Osteocyte (in vitro differentiated cells): ENCODE data around the gene GRHPR. TPM values are rescaled to one million over a fixed set of nuclear protein-coding genes. Genes with fewer than 3 reads are reported as not detected.
A peak's percentile ranks its signal among the peaks of the same experiment; 100 is the strongest.

ENCODE experiments used
- DNase-seq: peaks from one replicate; pipeline ENCODE4 v3.0.0; 2021; ENCODE audit warnings: mixed read lengths; ENCODE audit not compliant: unreplicated experiment; ENCODE audit errors: extremely low spot score
- H3K27ac Mint-ChIP-seq: one replicate; pipeline ENCODE4 v1.8.0; 2021; ENCODE audit warnings: mild to moderate bottlenecking, mixed read lengths; ENCODE audit not compliant: unreplicated experiment
- H3K27me3 Mint-ChIP-seq: one replicate; pipeline ENCODE4 v1.8.0; 2021; ENCODE audit warnings: mixed read lengths; ENCODE audit not compliant: unreplicated experiment
- H3K36me3 Mint-ChIP-seq: one replicate; pipeline ENCODE4 v1.8.0; 2021; ENCODE audit warnings: mixed read lengths; ENCODE audit not compliant: unreplicated experiment
- H3K4me1 Mint-ChIP-seq: one replicate; pipeline ENCODE4 v1.8.0; 2021; ENCODE audit warnings: mixed read lengths; ENCODE audit not compliant: unreplicated experiment
- H3K4me3 Mint-ChIP-seq: one replicate; pipeline ENCODE4 v1.8.0; 2021; ENCODE audit warnings: mild to moderate bottlenecking, moderate library complexity, mixed read lengths; ENCODE audit not compliant: unreplicated experiment
- H3K9me3 Mint-ChIP-seq: one replicate; pipeline ENCODE4 v1.8.0; 2021; ENCODE audit warnings: mixed read lengths; ENCODE audit not compliant: unreplicated experiment
- CTCF ChIP-seq: fragments of 200-600 bp; sonication (generic); IDR thresholded peaks from 2 replicates; pipeline ENCODE4 v1.5.0; 2021; ENCODE audit warnings: antibody characterized with exemption, mild to moderate bottlenecking, moderate library complexity
- long read RNA-seq: library from polyadenylated mRNA; unstranded; transcript quantifications from one replicate; pipeline ENCODE4 v2.0.0, GENCODE V29; 2021
- total RNA-seq: library from RNA; stranded (reverse); gene quantifications from 2 replicates; pipeline ENCODE4 v1.2.1, GENCODE V29; 2021

Gene GRHPR
- 111 TPM in 2 replicates for total RNA-seq
- long read RNA-seq, full-length matches to known transcripts: 158 of 179 reads
- long read RNA-seq, partial matches to known transcripts: 6 of 179 reads
- long read RNA-seq, other reads (novel, unspliced or antisense): 15 of 179 reads

GRCh38 chr9:37422289-37423104 lies at the start of gene GRHPR:
GRHPR (plus strand) TSS chr9:37422696; CDS start chr9:37422751, 55 bp downstream.
- Mint-ChIP-seq H3K9me3 (no peaks in the 10 kb centered on the region), H3K4me1 (peaks cover 27% of the 10 kb centered on the region), H3K36me3 (peaks cover 8% of the 10 kb centered on the region), H3K4me3 (peak within 1 kb of the TSS; percentile 95), H3K27ac (peak within 1 kb of the TSS; percentile 90), H3K27me3 (no peaks in the 10 kb centered on the region)
- peak; percentile 92 for DNase-seq
- TF ChIP-seq CTCF: no peak

GRCh38 chr9:37372839-37373238 lies 49.7 kb upstream of the GRHPR start:
- H3K4me3 Mint-ChIP-seq: no peak overlapping the region
- no peak for DNase-seq
- peaks cover 8% of the 10 kb centered on the region for H3K27me3 Mint-ChIP-seq
- no peaks in the 10 kb centered on the region for H3K36me3 Mint-ChIP-seq
- H3K9me3 Mint-ChIP-seq: no peaks in the 10 kb centered on the region
- H3K4me1 Mint-ChIP-seq: no peaks in the 10 kb centered on the region
- H3K27ac Mint-ChIP-seq: no peak overlapping the region
- no peak for TF ChIP-seq CTCF

GRCh38 chr9:37373621-37374020 lies 48.9 kb upstream of the GRHPR start:
- Mint-ChIP-seq H3K27me3 (peaks cover 8% of the 10 kb centered on the region), H3K4me3 (no peak overlapping the region), H3K4me1 (no peaks in the 10 kb centered on the region), H3K36me3 (no peaks in the 10 kb centered on the region), H3K27ac (no peak overlapping the region), H3K9me3 (no peaks in the 10 kb centered on the region)
- no peak for DNase-seq
- no peak for TF ChIP-seq CTCF

GRCh38 chr9:37374892-37375291 lies 47.6 kb upstream of the GRHPR start:
- H3K36me3 Mint-ChIP-seq: no peaks in the 10 kb centered on the region
- DNase-seq: no peak

More at GRCh38 chr9:37374892-37375291, 47.6 kb upstream of the GRHPR start:
- Mint-ChIP-seq H3K4me3 (no peak overlapping the region), H3K27me3 (peaks cover 11% of the 10 kb centered on the region), H3K27ac (no peak overlapping the region), H3K9me3 (no peaks in the 10 kb centered on the region), H3K4me1 (no peaks in the 10 kb centered on the region)
- no peak for TF ChIP-seq CTCF
